Large intestine (tissue), 3 donors: ENCODE measurements around the gene ARRDC3. TPM values are rescaled to one million over a fixed set of nuclear protein-coding genes. Genes with fewer than 3 reads are reported as not detected.
A peak's percentile ranks its signal among the peaks of the same experiment; 100 is the strongest.

Source experiments
- DNase-seq, 2 donors: peaks; one replicate each; pipeline versions ENCODE4 v3.0.0 to v3.0.0-alpha.2; 2013
- H3K27ac ChIP-seq: one replicate; pipeline ENCODE4 v1.5.1; 2013; ENCODE audit warnings: low read length
- H3K27me3 ChIP-seq: 2 replicates; pipeline ENCODE4 v1.6.1; 2013; ENCODE audit warnings: low read length; ENCODE audit not compliant: control insufficient read depth, insufficient read depth
- H3K36me3 ChIP-seq: 2 replicates; pipeline ENCODE4 v1.6.1; 2013; ENCODE audit warnings: low read length; ENCODE audit not compliant: control insufficient read depth, insufficient read depth
- H3K4me1 ChIP-seq: one replicate; pipeline ENCODE4 v1.6.1; 2013; ENCODE audit warnings: low read length; ENCODE audit not compliant: control insufficient read depth, insufficient read depth
- H3K4me3 ChIP-seq: one replicate; pipeline ENCODE4 v1.5.1; 2013; ENCODE audit warnings: low read length
- H3K9me3 ChIP-seq: one replicate; pipeline ENCODE4 v1.6.1; 2013; ENCODE audit warnings: mild to moderate bottlenecking, low read depth, low read length, moderate library complexity; ENCODE audit not compliant: control insufficient read depth
- WGBS: methylation state at CpG from one replicate; pipeline ENCODE4 v1.1.5; 2013; ENCODE audit warnings: low lambda C conversion rate; ENCODE audit not compliant: insufficient coverage; 5-methylcytosine and 5-hydroxymethylcytosine counted together
- polyA plus RNA-seq: library from polyadenylated mRNA; unstranded; fragments of 120-200 nt; gene quantifications from one replicate; pipeline ENCODE4 v1.2.1, GENCODE V29; 2013

ARRDC3 gene
- polyA plus RNA-seq, 1 donor, result 37.3 TPM

DNA sequence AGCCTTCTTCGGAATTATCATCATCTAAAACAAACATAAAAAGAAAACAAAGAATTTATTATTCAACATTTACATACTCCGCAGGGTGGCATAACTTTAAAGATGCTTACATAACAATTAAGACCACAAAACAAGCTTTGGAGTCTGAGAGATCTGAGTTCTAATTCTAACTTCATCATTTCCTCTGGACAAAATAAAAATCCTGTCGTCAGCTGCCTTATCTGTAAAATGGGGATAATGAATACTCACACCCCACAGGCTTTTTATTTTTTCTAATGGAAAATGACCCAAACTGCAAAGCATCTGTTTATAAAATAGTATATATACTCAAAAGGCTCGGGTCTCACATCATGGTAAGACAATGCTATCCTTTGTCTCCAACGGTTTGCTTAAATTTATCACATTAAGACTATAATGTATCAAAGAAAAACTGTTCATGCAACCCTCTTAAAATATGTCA lies 4.3 kb downstream of the ARRDC3 start:
- Histone ChIP-seq H3K36me3 (peaks cover 16% of the 10 kb centered on the region), H3K4me3 (peak overlapping the region; percentile 80), H3K9me3 (no peaks in the 10 kb centered on the region), H3K4me1 (no peaks in the 10 kb centered on the region), H3K27me3 (no peaks in the 10 kb centered on the region), H3K27ac (peak overlapping the region; percentile 100)
- peak in 1 of 2 donors; percentile 25 for DNase-seq
- 32% methylated on average over 4 of the region's 5 CpGs for WGBS

DNA sequence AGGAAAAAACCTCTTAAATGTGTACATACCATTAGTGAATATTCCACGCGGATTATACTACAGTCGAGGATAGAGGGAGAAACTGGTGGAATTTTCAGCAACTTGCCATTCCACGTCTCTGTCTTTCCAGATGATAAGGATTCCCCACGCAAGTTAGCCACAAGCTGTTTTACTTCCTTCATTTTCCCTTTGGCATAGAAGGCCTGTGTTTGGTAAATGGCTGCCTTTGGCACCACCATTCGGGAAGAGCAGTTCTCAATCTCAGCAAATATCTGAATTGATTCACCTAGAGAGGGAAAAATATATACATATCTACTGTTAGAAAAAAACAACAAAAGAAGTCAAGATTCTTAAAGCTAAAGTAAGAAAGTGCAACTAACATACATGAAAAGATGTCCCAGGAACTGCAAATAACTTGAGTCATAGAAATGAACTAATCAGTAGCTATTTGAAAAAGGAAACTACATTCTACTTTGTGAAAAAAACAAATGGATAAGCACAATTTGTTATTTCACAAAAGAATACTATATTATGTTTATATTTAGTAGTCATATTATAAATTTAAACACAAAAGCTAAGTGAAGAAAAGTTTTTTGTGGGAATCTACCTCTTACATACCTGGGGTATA lies 8.1 kb downstream of the ARRDC3 start:
- no peak for DNase-seq
- H3K4me1 ChIP-seq, result no peaks in the 10 kb centered on the region
- peaks cover 44% of the 10 kb centered on the region for H3K36me3 ChIP-seq
- no CpG with 5 or more reads among the region's 6 CpGs for WGBS
- H3K27me3 ChIP-seq, result no peaks in the 10 kb centered on the region
- no peak overlapping the region for H3K27ac ChIP-seq
- H3K9me3 ChIP-seq, result no peaks in the 10 kb centered on the region
- H3K4me3 ChIP-seq, result no peak overlapping the region

DNA sequence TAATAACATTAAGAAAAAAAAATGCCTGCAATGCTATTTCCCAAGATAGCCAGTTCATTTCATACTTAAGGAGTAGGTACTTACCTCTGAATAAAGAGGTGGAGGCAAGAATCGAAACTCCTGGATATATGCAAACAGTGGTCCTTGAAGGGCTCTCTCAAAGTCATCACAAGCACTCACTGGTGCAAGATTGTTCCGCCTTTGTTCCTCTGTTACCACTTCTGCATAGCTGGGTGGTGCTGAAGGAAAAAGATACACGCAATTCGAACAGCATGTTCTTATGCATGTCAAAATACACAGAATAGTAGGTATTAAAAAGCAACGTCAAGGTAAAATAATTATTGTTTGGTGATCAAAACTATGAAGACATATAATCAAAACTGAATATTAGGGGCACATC lies 9.5 kb downstream of the ARRDC3 start:
- Histone ChIP-seq H3K36me3 (peaks cover 50% of the 10 kb centered on the region), H3K4me1 (no peaks in the 10 kb centered on the region)

DNA sequence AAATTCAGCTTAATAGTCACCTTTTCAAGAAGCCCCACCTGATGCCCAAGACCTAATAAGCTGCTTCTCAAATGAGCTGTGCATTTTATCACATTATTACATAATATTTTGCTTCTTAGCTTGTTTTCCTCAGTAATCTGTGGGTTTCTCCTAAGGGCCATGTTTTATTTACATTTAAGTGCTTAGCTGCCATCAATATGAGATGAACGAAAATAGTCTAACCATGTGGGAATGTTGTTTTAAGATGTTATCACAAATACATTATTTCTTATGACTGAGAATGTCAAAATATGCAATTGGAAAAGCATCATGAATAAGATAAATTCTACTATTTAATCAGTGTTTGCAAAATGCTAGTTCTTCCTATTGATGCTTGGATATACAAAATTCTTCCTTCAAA lies 10.1 kb downstream of the ARRDC3 start:
- no peak overlapping the region for H3K27ac ChIP-seq
- 50% methylated on average over 1 of the region's 1 CpG for WGBS
- H3K36me3 ChIP-seq, result peaks cover 55% of the 10 kb centered on the region
- no peaks in the 10 kb centered on the region for H3K9me3 ChIP-seq
- H3K4me1 ChIP-seq, result no peaks in the 10 kb centered on the region
- no peak overlapping the region for H3K4me3 ChIP-seq
- DNase-seq, result no peak
- no peaks in the 10 kb centered on the region for H3K27me3 ChIP-seq

More for the DNA sequence above, 9.5 kb downstream of the ARRDC3 start:
- no peak for DNase-seq
- Histone ChIP-seq H3K4me3 (no peak overlapping the region), H3K27ac (no peak overlapping the region), H3K27me3 (no peaks in the 10 kb centered on the region), H3K9me3 (no peaks in the 10 kb centered on the region)
- WGBS, result 100% methylated on average over 2 of the region's 5 CpGs

DNA sequence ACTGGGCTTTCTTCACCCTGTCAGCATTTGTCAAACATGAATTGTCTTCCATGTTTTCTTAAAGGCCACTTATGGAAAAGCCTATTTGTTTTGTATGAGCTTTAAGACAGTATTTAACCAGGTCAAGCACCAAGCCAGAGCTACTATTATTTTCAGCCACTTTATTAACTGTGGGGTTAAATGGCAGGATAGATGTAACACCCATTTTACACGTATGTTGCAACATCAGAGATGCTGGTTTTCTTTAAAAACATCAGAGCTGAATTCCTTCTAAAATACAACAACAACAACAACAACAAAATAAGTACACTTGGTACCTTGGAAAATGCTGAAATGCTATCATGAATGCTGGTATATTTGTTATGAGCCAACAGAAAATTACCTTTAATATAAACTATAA lies 13.6 kb downstream of the ARRDC3 start:
- no peak for DNase-seq
- Histone ChIP-seq H3K36me3 (peaks cover 51% of the 10 kb centered on the region), H3K4me3 (no peak overlapping the region), H3K4me1 (no peaks in the 10 kb centered on the region), H3K9me3 (no peaks in the 10 kb centered on the region), H3K27me3 (no peaks in the 10 kb centered on the region), H3K27ac (no peak overlapping the region)
- WGBS, result no CpG with 5 or more reads among the region's 1 CpG

DNA sequence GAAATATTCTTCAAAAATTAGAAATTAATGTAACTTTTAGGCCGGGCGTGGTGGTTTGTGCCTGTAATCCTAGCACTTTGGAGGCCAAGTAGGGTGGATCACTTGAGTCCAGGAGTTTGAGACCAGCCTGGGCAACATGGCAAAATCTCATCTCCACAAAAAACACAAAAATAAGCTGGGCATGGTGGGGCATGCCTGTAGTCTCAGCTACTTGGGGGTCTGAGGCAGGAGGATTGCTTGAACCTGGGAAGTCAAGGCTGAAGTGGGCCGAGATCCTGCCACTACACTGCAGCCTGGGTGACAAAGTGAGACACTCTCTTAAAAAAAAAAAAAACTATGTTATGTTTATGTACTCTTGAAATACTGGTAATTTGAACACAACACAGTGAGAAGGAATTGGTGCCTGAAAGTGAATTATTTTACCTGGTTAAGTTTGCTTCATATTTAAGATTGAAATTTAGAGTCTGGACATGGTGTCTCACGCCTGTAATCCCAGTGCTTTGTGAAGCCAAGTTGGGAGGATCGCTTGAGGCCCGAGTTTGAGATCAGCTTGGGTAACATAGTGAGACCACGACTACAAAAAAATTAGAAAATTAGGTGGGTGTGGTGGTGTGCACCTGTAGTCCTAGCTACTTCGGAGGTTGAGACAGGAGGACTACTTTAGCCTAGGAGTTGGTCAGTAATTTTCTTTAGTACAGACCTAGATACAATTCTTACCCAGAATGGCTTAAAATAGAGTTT lies 15.0 kb downstream of the ARRDC3 start:
- H3K27ac ChIP-seq, result no peak overlapping the region
- 96% methylated on average over 4 of the region's 8 CpGs for WGBS
- H3K4me1 ChIP-seq, result no peaks in the 10 kb centered on the region
- H3K36me3 ChIP-seq, result peaks cover 42% of the 10 kb centered on the region
- H3K27me3 ChIP-seq, result no peaks in the 10 kb centered on the region
- DNase-seq, result no peak
- H3K4me3 ChIP-seq, result no peak overlapping the region
- no peaks in the 10 kb centered on the region for H3K9me3 ChIP-seq

DNA sequence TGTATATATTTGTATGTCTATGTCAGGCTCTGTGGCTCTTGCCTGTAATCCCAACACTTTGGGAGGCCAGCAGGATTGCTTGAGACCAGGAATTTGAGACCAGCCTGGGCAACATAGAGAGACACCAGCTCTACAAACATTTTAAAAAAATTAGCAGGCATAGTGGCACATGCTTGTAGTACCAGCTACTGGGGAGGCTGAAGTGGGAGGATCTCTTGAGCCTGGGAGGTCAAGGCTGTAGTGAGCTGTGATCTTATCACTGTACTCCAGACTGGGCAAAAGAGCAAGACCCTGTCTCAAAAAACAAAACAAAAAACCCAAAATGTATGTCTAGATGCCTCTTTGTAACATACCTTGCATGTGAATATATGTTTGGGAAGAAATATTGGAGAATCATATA lies 15.8 kb downstream of the ARRDC3 start:
- Histone ChIP-seq H3K4me1 (no peaks in the 10 kb centered on the region), H3K27me3 (no peaks in the 10 kb centered on the region), H3K9me3 (no peaks in the 10 kb centered on the region), H3K36me3 (peaks cover 38% of the 10 kb centered on the region), H3K4me3 (no peak overlapping the region), H3K27ac (no peak overlapping the region)
- DNase-seq, result no peak

DNA sequence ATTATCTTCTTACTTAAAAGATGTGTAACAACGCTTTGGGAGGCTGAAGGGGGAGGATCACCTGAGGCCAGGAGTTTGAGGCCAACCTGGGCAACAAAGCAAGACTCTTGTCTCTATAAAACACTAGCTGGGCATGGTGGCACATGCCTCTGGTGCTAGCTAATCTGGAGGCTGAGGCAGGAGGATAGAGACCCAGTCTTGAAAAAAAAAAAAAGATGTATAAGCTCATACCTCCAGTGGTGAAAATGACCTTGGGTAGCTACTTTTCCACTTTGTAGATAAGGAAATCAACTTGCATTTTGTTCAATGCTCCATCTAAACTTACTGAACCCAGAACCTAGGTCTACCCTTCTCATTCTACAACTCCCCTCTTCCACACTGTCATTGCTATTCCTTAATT lies 16.6 kb downstream of the ARRDC3 start:
- no peak overlapping the region for H3K27ac ChIP-seq

DNA sequence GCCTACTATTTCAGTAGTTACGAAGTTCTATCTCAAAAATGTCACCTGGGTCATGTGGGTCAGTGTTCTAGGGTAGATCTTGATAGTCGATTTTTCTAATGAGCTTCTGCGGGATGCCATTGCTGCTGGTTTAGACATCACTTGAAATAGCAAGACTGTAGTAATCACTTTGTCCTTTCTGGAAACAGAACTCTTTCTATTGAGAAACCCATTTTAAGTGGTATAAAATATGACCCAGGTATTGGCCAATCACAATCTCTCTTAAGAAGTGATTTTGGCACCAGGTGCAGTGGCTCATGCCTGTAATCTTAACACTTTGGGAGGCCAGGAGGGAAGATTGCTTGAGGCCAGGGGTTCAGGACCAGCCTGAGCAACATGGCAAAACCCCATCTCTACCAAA lies 17.6 kb downstream of the ARRDC3 start:
- no CpG with 5 or more reads among the region's 3 CpGs for WGBS
- Histone ChIP-seq H3K4me3 (no peak overlapping the region), H3K27ac (no peak overlapping the region), H3K27me3 (no peaks in the 10 kb centered on the region), H3K4me1 (no peaks in the 10 kb centered on the region), H3K36me3 (peaks cover 23% of the 10 kb centered on the region), H3K9me3 (no peaks in the 10 kb centered on the region)
- DNase-seq, result no peak

More for the DNA sequence above, 16.6 kb downstream of the ARRDC3 start:
- H3K27me3 ChIP-seq, result no peaks in the 10 kb centered on the region
- no peaks in the 10 kb centered on the region for H3K9me3 ChIP-seq
- no peak for DNase-seq
- no peak overlapping the region for H3K4me3 ChIP-seq
- no peaks in the 10 kb centered on the region for H3K4me1 ChIP-seq
- WGBS, result no CpG with 5 or more reads among the region's 1 CpG
- H3K36me3 ChIP-seq, result peaks cover 32% of the 10 kb centered on the region

DNA sequence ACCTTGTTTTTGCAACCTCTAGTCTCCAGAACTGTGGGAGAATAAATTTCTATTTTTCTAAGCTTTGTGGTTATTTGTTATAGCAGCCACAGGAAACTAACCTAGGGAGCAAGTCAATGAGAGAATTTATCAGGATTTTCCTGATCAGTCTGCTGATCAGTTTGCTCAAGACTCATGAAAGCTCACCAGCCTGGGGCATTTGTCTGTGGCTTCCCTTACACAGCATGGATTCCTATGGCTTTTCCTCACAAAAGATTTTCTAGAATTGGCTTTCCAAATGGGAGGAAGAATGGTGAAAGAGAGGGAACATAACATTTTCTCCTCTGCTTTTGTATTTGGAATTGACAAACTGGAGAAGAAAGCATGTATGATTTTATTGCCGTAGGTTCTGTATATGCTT lies 20.2 kb downstream of the ARRDC3 start:
- Histone ChIP-seq H3K9me3 (no peaks in the 10 kb centered on the region), H3K27ac (no peak overlapping the region), H3K4me1 (no peaks in the 10 kb centered on the region), H3K4me3 (no peak overlapping the region), H3K36me3 (peaks cover 7% of the 10 kb centered on the region), H3K27me3 (no peaks in the 10 kb centered on the region)
- no CpG with 5 or more reads among the region's 1 CpG for WGBS
- no peak for DNase-seq

DNA sequence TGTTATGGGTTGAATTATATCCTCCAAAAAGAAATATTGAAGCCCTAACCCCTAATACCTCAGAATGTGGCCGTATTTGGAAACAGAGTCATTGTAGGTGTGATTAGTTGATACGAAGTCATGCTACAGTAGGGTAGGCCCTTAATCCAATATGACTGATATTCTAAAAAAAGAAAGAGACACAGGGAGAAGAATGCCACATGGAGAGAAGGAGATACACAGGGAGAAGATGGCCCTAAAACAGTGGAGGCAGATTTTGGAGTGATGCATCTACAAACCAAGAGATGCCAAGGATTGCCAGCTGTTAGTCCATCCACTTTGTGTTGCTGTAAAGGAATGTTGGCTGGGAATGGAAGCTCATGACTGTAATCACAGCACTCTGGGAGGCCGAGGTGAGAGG lies 21.3 kb downstream of the ARRDC3 start:
- DNase-seq, result no peak
- WGBS, result no CpG with 5 or more reads among the region's 3 CpGs

More for the DNA sequence above, 21.3 kb downstream of the ARRDC3 start:
- no peaks in the 10 kb centered on the region for H3K27me3 ChIP-seq
- H3K36me3 ChIP-seq, result peaks cover 3% of the 10 kb centered on the region
- no peaks in the 10 kb centered on the region for H3K9me3 ChIP-seq
- H3K4me3 ChIP-seq, result no peak overlapping the region
- H3K4me1 ChIP-seq, result no peaks in the 10 kb centered on the region
- H3K27ac ChIP-seq, result no peak overlapping the region
